HG03097 (cell line): ENCODE results near the gene RAB8A.

Experiments used
- ATAC-seq: cut with Tn5 transposase; IDR thresholded peaks from one replicate; pipeline ENCODE4 v1.9.1; 2021; ENCODE audit not compliant: unreplicated experiment, low FRiP score

RAB8A gene

GRCh38 chr19:16136185-16136999 is 24.7 kb downstream of the RAB8A start:
- ATAC-seq = no peak

GRCh38 chr19:16139752-16140151 is 28.1 kb downstream of the RAB8A start:
- no peak for ATAC-seq

DNA sequence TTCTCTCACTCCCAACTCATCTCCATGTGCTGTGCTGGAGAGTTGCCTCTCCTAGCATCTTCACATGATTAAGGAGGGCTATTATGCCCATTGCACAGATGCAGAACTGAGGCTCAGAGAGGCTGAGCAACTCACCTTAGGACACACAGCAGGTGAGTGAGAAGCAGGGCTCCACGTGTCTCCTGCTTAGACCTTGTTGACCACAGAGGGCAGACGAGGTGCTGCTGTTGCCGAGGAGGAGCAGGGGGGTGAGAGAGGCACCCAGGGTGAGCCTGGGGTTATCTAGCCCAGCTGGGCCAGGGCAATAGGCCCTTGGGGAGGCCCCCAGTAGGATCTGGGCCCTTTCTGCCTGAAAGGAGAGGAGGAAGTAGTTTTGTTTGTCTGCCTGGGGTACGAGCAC is 29.4 kb downstream of the RAB8A start:
- ATAC-seq = no peak

DNA sequence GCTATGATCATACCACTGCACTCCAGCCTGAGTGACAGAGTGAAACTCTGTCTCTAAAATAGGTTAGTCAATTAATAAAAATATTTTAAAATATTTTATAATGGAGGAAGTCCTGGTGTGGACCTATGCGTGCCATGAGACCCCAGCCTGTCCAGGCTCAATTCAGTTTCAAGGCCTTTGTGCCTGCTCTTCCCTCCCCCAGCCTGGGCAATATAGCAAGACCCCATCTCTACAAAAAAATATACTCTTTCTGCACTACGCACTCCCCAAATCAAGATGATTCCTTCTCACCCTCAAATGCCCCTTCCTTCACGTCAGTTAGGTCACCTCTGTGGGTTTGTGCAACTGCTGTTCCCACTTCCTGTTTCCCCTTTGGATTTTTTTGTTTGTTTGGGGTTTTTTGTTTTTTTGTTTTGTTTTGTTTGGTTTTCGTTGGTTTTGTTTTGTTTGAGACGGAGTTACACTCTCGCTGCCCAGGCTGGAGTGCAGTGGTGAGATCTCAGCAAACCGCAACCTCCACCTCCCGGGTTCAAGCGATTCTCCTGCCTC is 30.4 kb downstream of the RAB8A start:
- ATAC-seq = no peak

DNA sequence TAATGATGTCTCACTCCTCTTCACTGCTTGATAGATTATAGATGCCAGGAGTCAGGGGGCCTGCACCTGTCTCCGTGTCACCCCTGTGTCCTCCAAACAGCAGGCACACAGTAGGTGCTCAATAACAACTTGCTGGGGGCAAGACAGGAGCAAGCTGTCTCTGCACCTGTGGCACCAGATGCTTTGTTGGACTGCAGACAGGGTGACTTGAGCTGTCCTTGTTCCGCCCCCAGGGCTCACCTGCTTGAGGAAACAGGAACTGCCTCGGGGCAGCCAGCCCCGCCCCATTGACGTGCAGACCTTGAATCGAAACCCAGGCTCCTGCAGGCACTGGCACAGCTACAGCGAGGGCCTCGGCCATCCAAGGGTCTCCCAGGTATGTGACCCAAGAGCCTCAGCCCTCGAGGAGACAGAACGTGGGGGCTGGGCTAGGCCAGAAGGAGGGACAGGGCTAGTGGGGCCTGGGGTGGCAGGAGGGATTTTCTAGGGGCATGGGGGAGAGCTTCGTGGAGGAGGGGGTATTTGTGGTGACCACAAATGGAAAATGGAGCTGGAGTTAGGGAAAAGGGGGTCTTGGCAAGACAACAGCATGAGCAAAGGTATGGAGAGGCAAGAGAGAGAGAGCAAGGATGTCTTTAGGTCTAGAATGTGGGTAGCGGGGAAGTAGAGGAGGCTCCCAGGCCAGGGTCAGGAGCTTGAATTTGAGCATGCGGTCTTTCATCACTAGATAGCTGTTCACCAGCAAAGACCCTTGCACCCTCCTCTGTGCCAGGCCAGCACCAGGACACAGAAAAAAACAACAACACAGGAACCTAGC is 31.9 kb downstream of the RAB8A start, which contains the start of gene HSH2D:
Gene HSH2D (plus strand): TSS at position 287 of the 817 bp plus-strand sequence. CDS start 5,066 bp downstream, outside the sequence.
- peak; percentile 57 for ATAC-seq

- no peak for ATAC-seq
Observed at GRCh38 chr19:16144216-16144581, 32.5 kb downstream of the RAB8A start.

GRCh38 chr19:16146112-16146511 is 34.4 kb downstream of the RAB8A start:
- ATAC-seq = no peak

GRCh38 chr19:16148443-16149229 is 36.9 kb downstream of the RAB8A start:
- ATAC-seq = no peak

- no peak for ATAC-seq
Observed at GRCh38 chr19:16153582-16154336, 42.1 kb downstream of the RAB8A start.

DNA sequence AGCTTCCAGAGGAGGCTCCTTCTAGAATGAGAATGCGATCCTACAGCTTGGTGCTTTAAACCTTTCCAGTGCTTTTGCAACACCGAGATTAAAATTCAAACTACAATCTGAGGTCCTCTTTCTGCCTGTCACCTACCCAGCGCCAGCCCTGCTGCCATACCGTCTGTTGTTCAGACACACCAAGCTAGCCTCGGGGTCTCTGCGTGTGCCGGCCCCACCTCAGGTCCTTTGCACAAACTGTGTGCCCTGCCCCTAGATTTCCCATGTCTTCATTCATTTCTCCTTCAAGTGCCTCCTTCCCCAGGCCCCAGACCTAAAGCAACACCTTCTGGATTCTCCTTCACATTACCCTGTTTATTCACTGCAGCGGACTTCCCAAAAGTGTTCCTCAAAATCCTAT is 42.9 kb downstream of the RAB8A start:
- ATAC-seq = no peak

GRCh38 chr19:16155128-16155527 is 43.4 kb downstream of the RAB8A start:
- no peak for ATAC-seq

DNA sequence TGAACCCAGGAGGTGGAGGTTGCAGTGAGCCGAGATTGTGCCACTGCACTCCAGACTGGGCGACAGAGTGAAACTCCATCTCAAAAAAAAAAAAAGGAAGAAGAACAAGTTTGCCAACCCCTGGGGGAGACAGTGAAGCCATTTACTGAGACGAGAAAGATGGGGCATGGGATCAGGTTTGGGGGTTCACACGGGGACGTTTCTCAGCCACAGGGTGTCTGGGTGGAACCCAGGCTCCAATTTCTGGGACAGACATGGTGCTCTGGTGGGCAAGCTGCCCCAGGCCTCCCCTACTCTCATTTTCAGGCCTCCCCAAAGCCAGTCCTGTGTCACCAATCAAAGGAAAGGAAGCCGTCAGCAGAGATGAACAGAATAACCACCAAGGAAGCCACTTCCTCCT is 45.2 kb downstream of the RAB8A start:
- ATAC-seq = no peak

DNA sequence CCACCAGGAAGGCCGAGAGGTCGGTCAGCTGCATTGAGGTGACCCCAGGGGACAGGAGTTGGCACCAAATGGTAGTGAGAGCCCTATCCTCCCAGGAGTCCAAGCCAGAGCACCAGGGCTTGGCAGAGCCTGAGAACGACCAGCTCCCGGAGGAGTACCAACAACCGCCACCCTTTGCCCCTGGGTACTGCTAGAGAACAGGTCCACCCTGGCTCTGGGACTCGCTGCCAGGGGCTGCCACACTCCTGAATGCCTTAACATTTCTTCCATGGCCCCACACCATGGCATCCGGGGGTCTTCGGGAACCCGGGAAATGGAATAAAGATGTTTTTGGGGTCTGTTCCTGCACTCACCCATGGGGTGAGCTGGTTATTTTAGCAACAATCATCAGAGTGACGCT is 45.9 kb downstream of the RAB8A start:
- no peak for ATAC-seq

- no peak for ATAC-seq
Observed at GRCh38 chr19:16159655-16160054, 48.0 kb downstream of the RAB8A start.

DNA sequence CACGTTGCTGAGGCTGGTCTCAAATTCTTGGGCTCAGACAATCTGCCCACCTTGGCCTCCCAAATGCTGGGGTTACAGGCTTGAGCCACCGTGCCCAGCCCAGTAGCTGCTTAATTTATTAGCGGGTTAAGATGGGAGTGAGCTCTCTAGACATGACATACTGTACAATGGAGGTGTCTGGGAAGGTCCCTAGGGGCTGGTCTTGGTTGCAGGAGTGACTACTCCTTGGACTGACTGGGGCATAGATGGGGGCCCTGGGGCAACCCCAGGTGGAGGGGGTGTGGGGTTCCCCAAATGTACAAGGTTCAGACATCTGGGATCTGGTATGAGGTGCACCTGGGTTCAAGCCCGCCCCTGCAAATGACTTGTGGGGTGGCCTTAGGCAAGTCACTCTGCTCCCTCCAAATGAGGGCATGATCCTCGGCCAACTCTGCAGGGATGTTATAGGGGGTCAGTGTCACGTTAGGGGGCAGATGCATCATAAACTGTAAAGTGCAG is 48.8 kb downstream of the RAB8A start:
- ATAC-seq = no peak

DNA sequence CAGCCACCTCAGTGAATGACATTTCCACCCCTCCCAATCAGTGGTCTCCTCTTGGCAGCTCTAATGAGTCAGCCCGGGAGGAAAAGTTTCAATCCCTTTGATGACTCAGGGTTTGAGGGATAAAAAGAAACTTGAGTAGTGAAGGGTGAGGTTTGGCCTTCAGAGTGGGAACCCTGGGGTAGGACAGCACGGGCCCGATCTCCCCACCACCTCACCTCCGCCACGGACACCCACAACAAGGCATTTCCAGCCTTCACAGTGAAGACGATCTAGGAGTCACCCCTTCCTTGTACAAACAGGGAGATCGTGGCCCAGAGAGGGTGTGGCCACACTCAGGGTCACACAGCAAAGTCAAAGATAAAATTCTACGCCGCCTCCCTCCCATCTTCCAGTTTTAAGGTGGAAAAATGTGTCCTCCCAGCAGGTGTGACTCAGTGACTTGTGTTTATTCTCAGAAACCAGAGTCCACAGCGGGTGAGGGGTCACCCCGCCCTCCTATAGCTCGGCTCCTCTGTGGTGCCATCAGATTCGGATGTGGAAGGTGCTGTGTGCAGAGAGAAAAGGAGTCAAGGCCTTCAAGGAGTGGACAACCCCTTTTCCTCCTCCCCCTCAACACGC is 49.4 kb downstream of the RAB8A start:
- no peak for ATAC-seq

- no peak for ATAC-seq
Observed at GRCh38 chr19:16161840-16162239, 50.2 kb downstream of the RAB8A start.

DNA sequence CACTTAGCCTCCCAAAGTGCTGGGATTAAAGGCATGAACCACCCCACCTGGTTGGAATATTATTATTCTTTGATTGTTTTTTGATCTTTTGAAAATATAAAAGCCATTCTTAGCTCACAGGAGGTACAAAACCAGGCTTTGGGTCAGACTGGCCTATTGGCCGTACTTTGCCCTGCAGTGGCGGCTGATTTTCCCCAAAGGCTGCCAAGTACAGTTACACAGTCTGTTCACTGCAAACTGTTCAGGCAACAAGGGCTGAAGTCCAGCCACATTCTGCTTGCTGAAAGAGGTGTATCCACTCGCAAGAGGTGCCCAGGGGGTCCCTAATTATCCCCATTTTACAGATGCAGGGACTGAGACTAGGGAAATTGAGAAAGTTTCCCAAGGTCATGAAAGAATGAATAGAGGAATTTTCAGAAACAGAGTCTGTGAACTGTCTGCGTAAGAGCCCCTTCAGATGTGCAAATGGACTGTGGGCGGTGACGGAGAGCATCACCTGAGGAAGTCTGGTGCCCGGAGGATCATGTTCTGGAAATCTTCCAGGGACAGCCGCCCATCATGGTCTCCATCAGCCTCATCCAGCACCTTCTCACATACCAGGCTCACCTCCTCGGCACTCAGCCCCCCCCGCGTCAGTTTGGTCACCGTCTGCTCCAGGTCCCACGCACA is 52.7 kb downstream of the RAB8A start:
- ATAC-seq = no peak

DNA sequence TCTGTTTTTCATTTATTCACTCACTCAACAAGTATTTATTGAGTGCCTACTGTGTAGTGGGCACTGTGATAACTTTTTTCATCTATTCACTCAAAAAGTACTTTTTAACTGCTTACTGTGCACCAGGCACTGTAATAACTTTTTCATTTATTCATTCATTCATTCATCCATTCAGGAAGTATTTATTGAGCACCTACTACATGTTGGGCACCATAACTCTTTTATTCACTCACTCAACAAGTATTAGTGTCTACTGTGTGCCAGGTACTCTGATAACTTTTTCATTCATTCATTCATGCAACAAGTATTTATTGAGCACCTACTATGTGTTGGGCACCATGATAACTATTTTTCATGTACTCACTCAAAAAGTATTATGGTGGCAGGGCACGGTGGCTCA is 54.7 kb downstream of the RAB8A start:
- ATAC-seq = no peak
